NB4 (cell line): Measurements from ENCODE around the gene OR4N2.
"Not testable (repeated sequence)": the region's sequence is repeated elsewhere in the genome, so short reads cannot be mapped to it uniquely, and the experiment has no call there.

ENCODE experiments used
- DNase-seq: peaks from one replicate; pipeline ENCODE4 v3.0.0; 2010; ENCODE audit warnings: low read depth
- H3K4me3 ChIP-seq: one replicate; pipeline ENCODE4 v1.5.1; 2011; ENCODE audit warnings: mild to moderate bottlenecking, low read depth, low read length, moderate library complexity
- CTCF ChIP-seq: IDR thresholded peaks from one replicate; pipeline ENCODE4 v1.5.1; 2012; ENCODE audit warnings: low read depth, low read length
- MAX ChIP-seq: IDR thresholded peaks from 2 replicates; pipeline ENCODE4 v1.6.1; 2011; ENCODE audit warnings: low read depth, low read length
- MYC ChIP-seq: IDR thresholded peaks from 2 replicates; pipeline ENCODE4 v1.6.1; 2011; ENCODE audit warnings: low read depth, low read length
- POLR2A ChIP-seq: IDR thresholded peaks from 2 replicates; pipeline ENCODE4 v1.6.1; 2011; ENCODE audit warnings: mild to moderate bottlenecking; ENCODE audit not compliant: insufficient read length; ENCODE audit errors: extremely low read depth

OR4N2 gene

GRCh38 chr14:19823765-19824164 is 20.2 kb downstream of the OR4N2 start:
- no peak for TF ChIP-seq MYC
- no peak for TF ChIP-seq CTCF
- no peak for TF ChIP-seq POLR2A
- TF ChIP-seq MAX = no peak
- H3K4me3 ChIP-seq = no peak overlapping the region
- no peak for DNase-seq

GRCh38 chr14:19827626-19828244 is 24.2 kb downstream of the OR4N2 start:
- not testable (repeated sequence) for H3K4me3 ChIP-seq, DNase-seq

- TF ChIP-seq MAX (no peak), CTCF (no peak), MYC (no peak), POLR2A (no peak)
- no peak for DNase-seq
Observed at GRCh38 chr14:19828314-19828713, 24.7 kb downstream of the OR4N2 start.

GRCh38 chr14:19834203-19834848 is 30.8 kb downstream of the OR4N2 start:
- DNase-seq, H3K4me3 ChIP-seq: not testable (repeated sequence)

More at GRCh38 chr14:19828314-19828713, 24.7 kb downstream of the OR4N2 start:
- H3K4me3 ChIP-seq = no peak overlapping the region

- no peak for TF ChIP-seq POLR2A
- no peak for TF ChIP-seq MYC
- TF ChIP-seq CTCF = no peak
- no peak for TF ChIP-seq MAX
Observed at GRCh38 chr14:19838433-19838832, 34.9 kb downstream of the OR4N2 start.

GRCh38 chr14:19851365-19851764 is 47.8 kb downstream of the OR4N2 start:
- DNase-seq = peak; percentile 2
- no peak overlapping the region for H3K4me3 ChIP-seq
- no peak for TF ChIP-seq MAX

More at GRCh38 chr14:19838433-19838832, 34.9 kb downstream of the OR4N2 start:
- no peak for DNase-seq
- H3K4me3 ChIP-seq = no peak overlapping the region

- H3K4me3 ChIP-seq, DNase-seq: not testable (repeated sequence)
Observed at GRCh38 chr14:19866061-19866669, 62.6 kb downstream of the OR4N2 start.

- no peak overlapping the region for H3K4me3 ChIP-seq
- no peak for DNase-seq
- no peak for TF ChIP-seq MAX
- no peak for TF ChIP-seq MYC
- TF ChIP-seq CTCF = no peak
- no peak for TF ChIP-seq POLR2A
Observed at GRCh38 chr14:19873178-19873577, 69.6 kb downstream of the OR4N2 start.
